Endothelial cell of umbilical vein (primary cell): ENCODE results near the gene CTBP2. TPM values are rescaled to one million over a fixed set of nuclear protein-coding genes. Genes with fewer than 3 reads are reported as not detected.

Experiments used
- BruUV-seq: library from RNA; stranded (reverse); fragments of 400-500 nt; replicated peaks from 2 replicates; lab custom pipeline; 2021; lab: Mats Ljungman, UMichigan
- CTCF ChIA-PET: fragments of 300-600, 350-600 bp; sonication (Branson Sonifier 250); formaldehyde crosslinking; loops from one replicate; lab custom pipeline; 2021; ENCODE audit warnings: antibody characterized with exemption, inconsistent platforms; lab: Charles Lee
- POLR2A ChIA-PET: fragments of 300-600, 350-600 bp; sonication (Branson Sonifier 250); formaldehyde crosslinking; loops from one replicate; lab custom pipeline; 2021; ENCODE audit warnings: antibody characterized with exemption, inconsistent platforms; lab: Charles Lee
- DNase-seq: peaks from one replicate; pipeline ENCODE4 v3.0.0-alpha.2; 2011; ENCODE audit warnings: low read depth, low spot score
- FAIRE-seq: peaks from 2 replicates; lab custom pipeline; 2011; peaks lifted over from hg19 to GRCh38; lab: Jason Lieb, UNC
- H2AFZ ChIP-seq: 2 replicates; pipeline ENCODE4 v1.6.0; 2012; ENCODE audit warnings: low read depth, low read length, control low read depth, inconsistent platforms
- H3K27ac ChIP-seq: 2 replicates; pipeline ENCODE4 v1.5.1; 2011; ENCODE audit warnings: low read depth, mild to moderate bottlenecking, control low read depth, low read length, moderate library complexity; ENCODE audit not compliant: insufficient read depth
- H3K27me3 ChIP-seq, 2 experiments: 2 replicates each; pipeline versions ENCODE4 v1.6.0 to v1.6.1; 2011; ENCODE audit warnings: low read length in 2 of 2, mixed read lengths in 1 of 2; ENCODE audit not compliant: control insufficient read depth in 2 of 2, insufficient read depth in 2 of 2
- H3K36me3 ChIP-seq, 2 experiments: 2 replicates in 1 of 2; 3 replicates in 1 of 2; pipeline ENCODE4 v1.5.1; 2011; ENCODE audit warnings: low read length in 2 of 2, mild to moderate bottlenecking in 1 of 2, moderate library complexity in 1 of 2; ENCODE audit not compliant: control insufficient read depth in 2 of 2, insufficient read depth in 2 of 2; ENCODE audit errors: extremely low read depth in 1 of 2
- H3K4me1 ChIP-seq: 3 replicates; pipeline ENCODE4 v1.5.1; 2011; ENCODE audit warnings: mild to moderate bottlenecking, low read length; ENCODE audit not compliant: control insufficient read depth, insufficient read depth; ENCODE audit errors: extremely low read depth
- H3K4me2 ChIP-seq: 2 replicates; pipeline ENCODE4 v1.6.1; 2011; ENCODE audit warnings: low read length, control low read depth, mixed read lengths; ENCODE audit not compliant: insufficient read depth
- H3K4me3 ChIP-seq, 3 experiments: fragments of 200-600 bp in 1 of 3; sonication (generic), shearing (Covaris generic) in 1 of 3; replicated peaks in 1 of 3; 2 replicates each; pipeline ENCODE4 v1.5.1; 2011 to 2016; ENCODE audit warnings: control low read depth in 3 of 3, low read length in 3 of 3, mild to moderate bottlenecking in 2 of 3, inconsistent platforms in 1 of 3, low read depth in 1 of 3, moderate library complexity in 1 of 3; ENCODE audit not compliant: insufficient read depth in 1 of 3
- H3K79me2 ChIP-seq: 2 replicates; pipeline ENCODE4 v1.6.0; 2012; ENCODE audit warnings: low read length, inconsistent platforms; ENCODE audit not compliant: control insufficient read depth, insufficient read depth
- H3K9ac ChIP-seq: replicated peaks from 2 replicates; pipeline ENCODE3; 2011; ENCODE audit warnings: low read length, control low read depth; ENCODE audit not compliant: insufficient read depth; ENCODE audit errors: extremely low read depth
- H3K9me1 ChIP-seq: replicated peaks from 3 replicates; pipeline ENCODE4 v1.6.0; 2011; ENCODE audit warnings: mild to moderate bottlenecking, low read length; ENCODE audit not compliant: control insufficient read depth, insufficient read depth; ENCODE audit errors: extremely low read depth
- H3K9me3 ChIP-seq: replicated peaks from 2 replicates; pipeline ENCODE4 v1.5.1; 2012; ENCODE audit warnings: low read length, inconsistent platforms; ENCODE audit not compliant: control insufficient read depth, insufficient read depth
- H4K20me1 ChIP-seq: replicated peaks from 2 replicates; pipeline ENCODE3; 2011; ENCODE audit warnings: mild to moderate bottlenecking, low read length; ENCODE audit not compliant: control insufficient read depth, insufficient read depth; ENCODE audit errors: extremely low read depth
- CTCF ChIP-seq, 2 donors: IDR thresholded peaks; 1 replicate in 1 of 2; 2 replicates in 1 of 2; pipeline ENCODE4 v1.5.1; 2011; ENCODE audit warnings: low read length in 2 of 2, mild to moderate bottlenecking in 2 of 2, moderate library complexity in 2 of 2, control low read depth in 1 of 2, inconsistent platforms in 1 of 2, low read depth in 1 of 2; ENCODE audit not compliant: insufficient read depth in 1 of 2; ENCODE audit errors: extremely low read depth in 1 of 2
- EZH2 ChIP-seq: IDR thresholded peaks from 2 replicates; pipeline ENCODE4 v1.6.1; 2012; ENCODE audit warnings: borderline replicate concordance, low read depth, mild to moderate bottlenecking, moderate library complexity, low read length, inconsistent platforms; ENCODE audit not compliant: severe bottlenecking
- FOS ChIP-seq: IDR thresholded peaks from 2 replicates; pipeline ENCODE4 v1.6.1; 2011; ENCODE audit warnings: mild to moderate bottlenecking, low read length, moderate library complexity, borderline replicate concordance; ENCODE audit not compliant: insufficient read depth
- GATA2 ChIP-seq: IDR thresholded peaks from 2 replicates; pipeline ENCODE4 v1.7.0; 2011; ENCODE audit warnings: low read depth, mild to moderate bottlenecking, moderate library complexity, mixed read lengths, low read length; ENCODE audit not compliant: insufficient read length, insufficient read depth
- JUN ChIP-seq: IDR thresholded peaks from 2 replicates; pipeline ENCODE4 v1.6.1; 2011; ENCODE audit warnings: borderline replicate concordance, low read depth; ENCODE audit not compliant: insufficient read length, insufficient read depth
- MAX ChIP-seq: IDR thresholded peaks from 2 replicates; pipeline ENCODE4 v1.6.1; 2011; ENCODE audit not compliant: insufficient read depth, insufficient read length
- MYC ChIP-seq: IDR thresholded peaks from one replicate; pipeline ENCODE4 v1.6.1; 2011; ENCODE audit warnings: mild to moderate bottlenecking, low read depth, low read length
- POLR2A ChIP-seq: IDR thresholded peaks from 2 replicates; pipeline ENCODE4 v1.6.1; 2012; ENCODE audit warnings: low read depth, mild to moderate bottlenecking, control low read depth, low read length
- POLR2AphosphoS5 ChIP-seq: IDR thresholded peaks from 2 replicates; pipeline ENCODE4 v1.6.1; 2012; ENCODE audit warnings: low read depth, mild to moderate bottlenecking, control low read depth, low read length, moderate library complexity; ENCODE audit not compliant: insufficient read depth
- dilution Hi-C: fragments of 300-500 bp; cut with MboI; formaldehyde crosslinking; loops from one replicate; pipeline ENCODE4 v1.15.0; 2019; ENCODE audit warnings: low sequenced_read_pairs; ENCODE audit not compliant: extremely low pct_ligation_motif_present
- intact Hi-C: fragments of 100-400 bp; cut with micrococcal nuclease; formaldehyde crosslinking; loops from one replicate; pipeline ENCODE4 v1.10.0; 2022
- polyA plus RNA-seq, 4 experiments: library from polyadenylated mRNA; depleted of rRNA in 3 of 4; stranded (reverse) in 3 of 4; unstranded in 1 of 4; fragments of >200 nt; gene quantifications; 2 replicates each; pipeline versions ENCODE4 v1.2.1 to v1.2.3, GENCODE V29; 2011 to 2012; ENCODE audit warnings: missing spikeins in 1 of 4
- total RNA-seq: library from RNA; stranded (reverse); gene quantifications from 2 replicates; pipeline ENCODE4 v1.2.3, GENCODE V29; 2021

CTBP2 gene
- total and polyA plus RNA-seq, 2 donors (not counting 3 experiments of a cell fraction or from before 2014, with no cell fraction given): 118 to 128 TPM

- TF ChIP-seq MAX: no peak
- TF ChIP-seq EZH2: no peak
- TF ChIP-seq GATA2: no peak
- no peak for TF ChIP-seq POLR2A
- no peak for TF ChIP-seq CTCF (IDR thresholded peaks at IDR 0.05; ENCODE audit: extremely low read depth in 1 of 2, insufficient read depth in 1 of 2, low read depth in 1 of 2, low read length in 2 of 2)
- no peak for TF ChIP-seq JUN
- no peak for TF ChIP-seq POLR2AphosphoS5
- no peak for TF ChIP-seq FOS
- no peak for TF ChIP-seq MYC
- no peak for FAIRE-seq
- H3K4me2 ChIP-seq: no peak overlapping the region
- no peaks in the 10 kb centered on the region for H3K9me3 ChIP-seq
- no TSS peak for BruUV-seq
- H3K27me3 ChIP-seq: no peaks in the 10 kb centered on the region
- DNase-seq: no peak
- no peak overlapping the region for H3K9ac ChIP-seq
- H3K79me2 ChIP-seq: peaks cover 90% of the 10 kb centered on the region
- no peak overlapping the region for H2AFZ ChIP-seq
- no peak overlapping the region for H3K27ac ChIP-seq
- H3K4me3 ChIP-seq: no peak overlapping the region
- intact Hi-C loops: no loop called here
- CTCF ChIA-PET: interaction anchor here (1.3 kb wide), 1 partner anchor 14 kb away, joined by 3 read pairs; no protein-coding TSS in a partner anchor
- no peaks in the 10 kb centered on the region for H3K9me1 ChIP-seq
- dilution Hi-C loops: no loop called here
- peaks cover 4 to 21% of the 10 kb centered on the region in 2 experiments for H3K36me3 ChIP-seq
- POLR2A ChIA-PET: no interaction called here
- peaks cover 4% of the 10 kb centered on the region for H3K4me1 ChIP-seq
- peaks cover 2% of the 10 kb centered on the region for H4K20me1 ChIP-seq
These were observed 89.4 kb downstream of the CTBP2 start for GRCh38 chr10:125071008-125071407.
